T-helper 1 cell treated with Interleukin-12 subunit alpha and Interleukin-12 subunit beta and Interleukin-4 antibody, amounts not matched to agents 30 ng/mL and 1 ng/mL, for 36 hours (primary cell): ENCODE results near the gene MICALL2. TPM values are rescaled to one million over a fixed set of nuclear protein-coding genes. Genes with fewer than 3 reads are reported as not detected.
"Not testable (repeated sequence)": the region's sequence is repeated elsewhere in the genome, so short reads cannot be mapped to it uniquely, and the experiment has no call there.

Experiments used
- intact Hi-C: fragments of 100-400 bp; cut with micrococcal nuclease; formaldehyde crosslinking; loops from one replicate; pipeline ENCODE4 v1.15.1; 2024
- total RNA-seq: library from RNA; stranded (reverse); gene quantifications from 2 replicates; pipeline ENCODE4 v1.2.3, GENCODE V29; 2022

MICALL2 gene
- total RNA-seq, 1 donor from 2014 or later, result 0.88 TPM

GRCh38 chr7:1449501-1449900, 9.8 kb downstream of the MICALL2 start:
- intact Hi-C loops, result no loop called here

GRCh38 chr7:1448958-1449357, 10.3 kb downstream of the MICALL2 start:
- intact Hi-C loops, result no loop called here

GRCh38 chr7:1447551-1448244, 11.6 kb downstream of the MICALL2 start:
- intact Hi-C loops, result no loop called here

GRCh38 chr7:1447112-1447511, 12.2 kb downstream of the MICALL2 start:
- intact Hi-C loops, result no loop called here

GRCh38 chr7:1446620-1447032, 12.6 kb downstream of the MICALL2 start:
- intact Hi-C loops, result no loop called here

- intact Hi-C loops, result not testable (repeated sequence)
These were observed 13.2 kb downstream of the MICALL2 start for GRCh38 chr7:1446026-1446425.

GRCh38 chr7:1445341-1445740, 13.9 kb downstream of the MICALL2 start:
- intact Hi-C loops, result no loop called here

- intact Hi-C loops, result no loop called here
These were observed 14.3 kb downstream of the MICALL2 start for GRCh38 chr7:1444925-1445322.

GRCh38 chr7:1444214-1444924, 14.9 kb downstream of the MICALL2 start:
- intact Hi-C loops, result no loop called here

- intact Hi-C loops, result not testable (repeated sequence)
These were observed 15.6 kb downstream of the MICALL2 start for GRCh38 chr7:1443587-1444200.

GRCh38 chr7:1442355-1443124, 16.7 kb downstream of the MICALL2 start:
- intact Hi-C loops, result no loop called here

GRCh38 chr7:1441615-1442354, 17.5 kb downstream of the MICALL2 start:
- intact Hi-C loops, result no loop called here

GRCh38 chr7:1440620-1441019, 18.6 kb downstream of the MICALL2 start:
- intact Hi-C loops, result no loop called here

- intact Hi-C loops, result no loop called here
These were observed 19.6 kb downstream of the MICALL2 start for GRCh38 chr7:1439373-1440363.

GRCh38 chr7:1438821-1439220, 20.4 kb downstream of the MICALL2 start:
- intact Hi-C loops, result no loop called here

- intact Hi-C loops, result no loop called here
These were observed 21.1 kb downstream of the MICALL2 start for GRCh38 chr7:1438208-1438607.

GRCh38 chr7:1437155-1437880, 22.0 kb downstream of the MICALL2 start:
- intact Hi-C loops, result no loop called here

GRCh38 chr7:1436608-1437007, 22.7 kb downstream of the MICALL2 start:
- intact Hi-C loops, result no loop called here
